ENCODE data around the gene BAG2. TPM values are rescaled to one million over a fixed set of nuclear protein-coding genes. Genes with fewer than 3 reads are reported as not detected.

The BAG2 gene
- total and polyA plus RNA-seq, 8 donors = 2.0 to 48.7 (median 5.6) TPM

DNA sequence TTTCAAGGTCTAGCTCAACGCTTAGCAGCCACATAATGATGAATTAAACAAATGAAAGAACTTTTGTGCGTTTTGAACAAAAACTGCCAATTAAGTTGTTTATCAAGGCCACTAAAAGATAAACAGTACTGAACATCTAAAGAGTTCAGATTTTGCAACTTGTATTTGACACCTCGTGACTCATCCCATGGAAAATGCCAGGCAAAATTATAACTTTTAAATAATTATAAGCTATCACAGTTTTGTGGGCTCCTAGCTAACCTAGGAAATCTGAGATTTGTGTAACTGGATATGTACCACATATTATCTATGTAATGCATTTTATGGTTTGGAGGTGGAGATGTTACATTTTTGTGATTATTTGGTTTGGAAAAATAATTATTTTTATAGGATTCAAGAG lies 9.6 kb upstream of the BAG2 start:
- no peaks in the 10 kb centered on the region for H3K27me3 ChIP-seq
- TF ChIP-seq POLR2A (IDR thresholded peaks at IDR 0.05) = no peak
- no peak for TF ChIP-seq EP300 (IDR thresholded peaks at IDR 0.05)
- TF ChIP-seq, protein P1, sequence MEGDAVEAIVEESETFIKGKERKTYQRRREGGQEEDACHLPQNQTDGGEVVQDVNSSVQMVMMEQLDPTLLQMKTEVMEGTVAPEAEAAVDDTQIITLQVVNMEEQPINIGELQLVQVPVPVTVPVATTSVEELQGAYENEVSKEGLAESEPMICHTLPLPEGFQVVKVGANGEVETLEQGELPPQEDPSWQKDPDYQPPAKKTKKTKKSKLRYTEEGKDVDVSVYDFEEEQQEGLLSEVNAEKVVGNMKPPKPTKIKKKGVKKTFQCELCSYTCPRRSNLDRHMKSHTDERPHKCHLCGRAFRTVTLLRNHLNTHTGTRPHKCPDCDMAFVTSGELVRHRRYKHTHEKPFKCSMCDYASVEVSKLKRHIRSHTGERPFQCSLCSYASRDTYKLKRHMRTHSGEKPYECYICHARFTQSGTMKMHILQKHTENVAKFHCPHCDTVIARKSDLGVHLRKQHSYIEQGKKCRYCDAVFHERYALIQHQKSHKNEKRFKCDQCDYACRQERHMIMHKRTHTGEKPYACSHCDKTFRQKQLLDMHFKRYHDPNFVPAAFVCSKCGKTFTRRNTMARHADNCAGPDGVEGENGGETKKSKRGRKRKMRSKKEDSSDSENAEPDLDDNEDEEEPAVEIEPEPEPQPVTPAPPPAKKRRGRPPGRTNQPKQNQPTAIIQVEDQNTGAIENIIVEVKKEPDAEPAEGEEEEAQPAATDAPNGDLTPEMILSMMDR (IDR thresholded peaks at IDR 0.05) = no peak
- TF ChIP-seq POLR2AphosphoS5 (IDR thresholded peaks at IDR 0.05) = no peak
- H3K4me1 ChIP-seq = no peaks in the 10 kb centered on the region
- WGBS, 5 donors = 80 to 87% (median 83%) methylated on average over 3 of the region's 3 CpGs
- DNase-seq = no peak
- H3K27ac ChIP-seq = no peak overlapping the region
- H3K4me3 ChIP-seq = no peak overlapping the region
- intact Hi-C loops (cut with DNase I; ENCODE audit: low total_unique reads) = no loop called here
- H3K36me3 ChIP-seq = peaks cover 0 to 80% (median 65%) of the 10 kb centered on the region in 4 donors
- peaks cover 0 to 12% (median 5%) of the 10 kb centered on the region in 4 donors for H3K9me3 ChIP-seq

DNA sequence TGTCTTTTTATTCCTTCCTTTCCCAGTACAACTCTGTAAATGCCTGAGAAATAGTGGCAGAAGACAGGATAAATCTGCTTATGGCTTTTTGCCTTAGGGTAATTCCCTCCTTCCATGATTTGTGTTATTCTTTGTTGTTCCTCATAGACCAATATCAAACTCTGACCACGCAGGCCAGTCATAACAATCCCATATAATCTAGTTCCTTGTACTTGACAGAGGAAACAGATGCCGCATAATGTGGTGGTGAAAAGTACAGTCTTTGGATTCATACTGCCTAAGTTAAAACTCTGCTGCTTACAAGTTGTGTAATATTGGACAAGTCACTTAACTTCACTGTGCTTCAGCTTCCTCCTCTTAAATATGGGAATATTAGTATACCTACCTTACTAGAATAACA lies 8.2 kb upstream of the BAG2 start:
- H3K27ac ChIP-seq = no peak overlapping the region
- no peaks in the 10 kb centered on the region for H3K27me3 ChIP-seq
- DNase-seq = no peak
- TF ChIP-seq, protein P1 (IDR thresholded peaks at IDR 0.05) = no peak
- no peak for TF ChIP-seq POLR2A (IDR thresholded peaks at IDR 0.05)
- TF ChIP-seq POLR2AphosphoS5 (IDR thresholded peaks at IDR 0.05) = no peak
- no peak for TF ChIP-seq EP300 (IDR thresholded peaks at IDR 0.05)
- H3K4me1 ChIP-seq = no peaks in the 10 kb centered on the region
- H3K4me3 ChIP-seq = no peak overlapping the region
- H3K9me3 ChIP-seq = peaks cover 0 to 12% (median 5%) of the 10 kb centered on the region in 4 donors
- intact Hi-C loops (cut with DNase I; ENCODE audit: low total_unique reads) = no loop called here
- H3K36me3 ChIP-seq = peaks cover 0 to 67% (median 55%) of the 10 kb centered on the region in 4 donors
- WGBS, 5 donors = 94 to 98% (median 95%) methylated on average over 2 of the region's 2 CpGs

DNA sequence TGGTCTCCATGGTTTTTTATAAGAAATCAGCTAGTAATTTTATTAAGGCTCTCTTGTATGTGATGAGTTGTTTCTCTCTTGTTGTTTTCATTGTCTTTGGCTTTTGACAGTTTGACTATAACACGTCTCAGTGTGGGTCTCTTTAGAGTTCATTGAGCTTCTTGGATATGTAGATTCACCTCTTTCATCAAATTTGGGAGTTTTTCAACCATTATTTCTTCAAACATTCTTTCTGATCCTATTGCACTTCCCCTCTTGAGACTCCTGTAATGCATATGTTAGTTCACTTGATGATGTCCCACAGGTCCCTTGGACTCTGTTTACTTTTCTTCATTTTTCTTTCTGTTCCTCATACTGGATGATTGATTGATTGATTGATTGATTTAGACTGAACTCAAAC lies 7.0 kb upstream of the BAG2 start:
- H3K27ac ChIP-seq = no peak overlapping the region
- 92 to 100% (median 95%) methylated on average over 1 of the region's 1 CpG for WGBS, 5 donors
- intact Hi-C loops (cut with DNase I; ENCODE audit: low total_unique reads) = no loop called here
- H3K9me3 ChIP-seq = peaks cover 0 to 12% (median 5%) of the 10 kb centered on the region in 4 donors
- TF ChIP-seq, protein P1 (IDR thresholded peaks at IDR 0.05) = no peak
- TF ChIP-seq POLR2A (IDR thresholded peaks at IDR 0.05) (no peak), POLR2AphosphoS5 (IDR thresholded peaks at IDR 0.05) (no peak), EP300 (IDR thresholded peaks at IDR 0.05) (no peak)
- no peak for DNase-seq
- H3K4me1 ChIP-seq = no peaks in the 10 kb centered on the region
- no peaks in the 10 kb centered on the region for H3K27me3 ChIP-seq
- peaks cover 0 to 67% (median 54%) of the 10 kb centered on the region in 4 donors for H3K36me3 ChIP-seq
- H3K4me3 ChIP-seq = no peak overlapping the region

DNA sequence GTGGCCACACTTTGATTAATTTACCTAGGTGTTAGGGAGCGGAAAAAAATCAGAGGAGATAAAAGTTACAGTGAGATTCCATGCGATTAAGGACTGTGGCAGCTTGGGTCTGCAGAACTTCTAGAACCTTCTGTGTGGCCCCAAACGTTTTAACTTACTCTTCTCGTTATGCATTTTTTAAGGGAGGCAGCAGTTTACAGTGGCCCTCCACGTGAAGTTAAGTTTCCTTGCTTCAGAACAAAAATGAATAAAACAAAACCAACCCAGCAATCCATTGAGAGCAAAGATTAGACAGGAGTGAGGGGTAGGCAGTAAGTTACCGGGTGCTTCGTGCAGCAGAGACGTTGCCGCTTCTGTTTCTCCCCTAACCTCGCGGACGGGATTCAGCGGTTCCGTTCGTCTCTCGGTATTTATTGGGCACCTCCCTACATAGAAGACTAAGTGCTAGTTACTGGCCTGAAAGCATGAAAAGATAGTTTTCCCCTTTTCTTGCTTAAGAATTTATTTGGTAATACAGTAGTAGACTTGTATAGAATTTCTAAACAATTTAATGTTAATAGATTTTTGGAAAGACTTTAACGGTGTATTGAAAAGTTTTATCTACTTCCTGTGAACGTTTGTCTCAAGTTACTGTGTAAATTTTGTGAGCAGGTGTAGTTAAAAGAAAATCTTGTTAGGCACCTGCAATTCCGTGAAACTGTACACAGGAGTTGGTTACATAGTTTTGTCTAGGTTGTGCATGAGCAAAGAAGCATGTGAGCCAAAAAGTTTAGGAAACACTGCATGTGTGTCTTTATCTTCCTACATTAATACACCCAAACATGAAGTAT lies 1.1 kb downstream of the BAG2 start:
- H3K27ac ChIP-seq = peak overlapping the region; percentile 89 to 97 (median 93)
- H3K9me3 ChIP-seq = no peaks in the 10 kb centered on the region
- no peak for TF ChIP-seq POLR2A (IDR thresholded peaks at IDR 0.05)
- TF ChIP-seq POLR2AphosphoS5 (IDR thresholded peaks at IDR 0.05) = no peak
- TF ChIP-seq EP300 (IDR thresholded peaks at IDR 0.05) = no peak
- TF ChIP-seq, protein P1 (IDR thresholded peaks at IDR 0.05) = no peak
- no peaks in the 10 kb centered on the region for H3K27me3 ChIP-seq
- H3K36me3 ChIP-seq = peaks cover 0 to 2% (median 0%) of the 10 kb centered on the region in 4 donors
- WGBS, 5 donors = 2 to 7% (median 4%) methylated on average over 19 of the region's 19 CpGs
- peak overlapping the region; percentile 64 to 82 (median 72) for H3K4me3 ChIP-seq
- peak in 1 of 2 donors; percentile 61 for DNase-seq
- peaks cover 9 to 59% (median 29%) of the 10 kb centered on the region in 4 donors for H3K4me1 ChIP-seq
- intact Hi-C loops (cut with DNase I; ENCODE audit: low total_unique reads) = no loop called here
